Loucy (cell line): ENCODE measurements around the gene ACOXL.

Experiments used
- H2AFZ ChIP-seq: fragments of 200-600 bp; sonication (generic); 2 replicates; pipeline ENCODE4 v1.6.0; 2016; ENCODE audit warnings: antibody characterized with exemption, mild to moderate bottlenecking, low read length, moderate library complexity
- H3F3A ChIP-seq: fragments of 200-600 bp; 2 replicates; pipeline ENCODE4 v1.6.0; 2016; ENCODE audit warnings: antibody characterized with exemption, low read depth, mild to moderate bottlenecking
- H3K27me3 ChIP-seq: fragments of 200-600 bp; sonication (generic); 2 replicates; pipeline ENCODE4 v1.6.1; 2014; ENCODE audit warnings: low read length, mild to moderate bottlenecking; ENCODE audit not compliant: insufficient read depth, poor library complexity, severe bottlenecking
- H3K36me3 ChIP-seq: fragments of 200-600 bp; sonication (generic); 2 replicates; pipeline ENCODE4 v1.6.1; 2016; ENCODE audit warnings: low read length; ENCODE audit not compliant: insufficient read depth
- H3K4me1 ChIP-seq: fragments of 200-600 bp; sonication (generic); 2 replicates; pipeline ENCODE4 v1.5.1; 2014; ENCODE audit warnings: low read length, mild to moderate bottlenecking; ENCODE audit not compliant: insufficient read depth, poor library complexity, severe bottlenecking
- H3K4me2 ChIP-seq: fragments of 200-600 bp; sonication (generic); 2 replicates; pipeline ENCODE4 v1.6.0; 2014; ENCODE audit warnings: antibody characterized with exemption, low read length, low read depth, mild to moderate bottlenecking; ENCODE audit not compliant: poor library complexity, severe bottlenecking
- H3K4me3 ChIP-seq: fragments of 200-600 bp; sonication (generic); 2 replicates; pipeline ENCODE4 v1.5.1; 2014; ENCODE audit warnings: low read length, mild to moderate bottlenecking, mixed read lengths; ENCODE audit not compliant: poor library complexity, severe bottlenecking
- H3K79me2 ChIP-seq: fragments of 200-600 bp; sonication (generic); 2 replicates; pipeline ENCODE4 v1.6.1; 2014; ENCODE audit warnings: low read length; ENCODE audit not compliant: insufficient read depth
- H3K9ac ChIP-seq: fragments of 200-600 bp; sonication (generic); 2 replicates; pipeline ENCODE4 v1.6.0; 2014; ENCODE audit warnings: mild to moderate bottlenecking, low read depth, low read length, moderate library complexity; ENCODE audit not compliant: poor library complexity, severe bottlenecking
- H3K9me2 ChIP-seq: fragments of 200-600 bp; sonication (generic); replicated peaks from 2 replicates; pipeline ENCODE4 v1.6.1; 2016; ENCODE audit warnings: low read depth, low read length, mixed read lengths
- H3K9me3 ChIP-seq: fragments of 200-600 bp; sonication (generic); 2 replicates; pipeline ENCODE4 v1.6.1; 2014; ENCODE audit warnings: mild to moderate bottlenecking, antibody characterized with exemption, low read length, low read depth; ENCODE audit not compliant: insufficient read depth
- H4K20me1 ChIP-seq: fragments of 200-600 bp; sonication (generic); 2 replicates; pipeline ENCODE4 v1.6.0; 2014; ENCODE audit warnings: antibody characterized with exemption, low read length, mild to moderate bottlenecking; ENCODE audit not compliant: insufficient read depth, poor library complexity, severe bottlenecking
- EZH2phosphoT487 ChIP-seq: fragments of 200-600 bp; IDR thresholded peaks from 2 replicates; pipeline ENCODE4 v1.6.1; 2018; ENCODE audit warnings: antibody characterized with exemption, mild to moderate bottlenecking, moderate library complexity, borderline replicate concordance
- TF ChIP-seq, protein P1 (sequence below): fragments of 200-600 bp; sonication (generic); conservative IDR thresholded peaks from 2 replicates; pipeline ENCODE4 v1.5.1; 2014; ENCODE audit warnings: mild to moderate bottlenecking, antibody characterized with exemption, low read length

Gene ACOXL

DNA sequence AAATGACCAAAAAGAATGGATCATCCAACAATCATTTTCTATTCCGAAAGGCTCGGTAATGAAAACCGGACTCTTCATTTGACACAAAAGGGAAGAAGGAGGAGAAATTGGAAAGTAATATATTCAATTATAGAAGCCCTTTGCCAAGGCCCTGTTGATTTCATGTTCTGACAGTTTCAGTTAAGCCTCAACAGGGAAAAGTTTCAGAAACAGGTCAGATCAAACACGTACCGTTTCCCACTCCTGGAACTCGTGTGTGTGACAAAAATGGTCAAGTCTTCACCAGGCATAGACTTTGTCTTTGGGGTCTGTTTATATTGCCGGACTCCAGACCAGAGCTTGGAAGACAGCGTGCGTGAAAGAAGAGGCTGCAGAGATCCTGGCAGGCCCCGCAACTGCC lies 287.0 kb downstream of the ACOXL start:
- no peaks in the 10 kb centered on the region for H3K9me2 ChIP-seq
- no peak for TF ChIP-seq EZH2phosphoT487
- TF ChIP-seq, protein P1, sequence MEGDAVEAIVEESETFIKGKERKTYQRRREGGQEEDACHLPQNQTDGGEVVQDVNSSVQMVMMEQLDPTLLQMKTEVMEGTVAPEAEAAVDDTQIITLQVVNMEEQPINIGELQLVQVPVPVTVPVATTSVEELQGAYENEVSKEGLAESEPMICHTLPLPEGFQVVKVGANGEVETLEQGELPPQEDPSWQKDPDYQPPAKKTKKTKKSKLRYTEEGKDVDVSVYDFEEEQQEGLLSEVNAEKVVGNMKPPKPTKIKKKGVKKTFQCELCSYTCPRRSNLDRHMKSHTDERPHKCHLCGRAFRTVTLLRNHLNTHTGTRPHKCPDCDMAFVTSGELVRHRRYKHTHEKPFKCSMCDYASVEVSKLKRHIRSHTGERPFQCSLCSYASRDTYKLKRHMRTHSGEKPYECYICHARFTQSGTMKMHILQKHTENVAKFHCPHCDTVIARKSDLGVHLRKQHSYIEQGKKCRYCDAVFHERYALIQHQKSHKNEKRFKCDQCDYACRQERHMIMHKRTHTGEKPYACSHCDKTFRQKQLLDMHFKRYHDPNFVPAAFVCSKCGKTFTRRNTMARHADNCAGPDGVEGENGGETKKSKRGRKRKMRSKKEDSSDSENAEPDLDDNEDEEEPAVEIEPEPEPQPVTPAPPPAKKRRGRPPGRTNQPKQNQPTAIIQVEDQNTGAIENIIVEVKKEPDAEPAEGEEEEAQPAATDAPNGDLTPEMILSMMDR: no peak
- no peak overlapping the region for H2AFZ ChIP-seq
- no peak overlapping the region for H3K4me3 ChIP-seq
- H3K27me3 ChIP-seq: no peaks in the 10 kb centered on the region
- H3K9ac ChIP-seq: no peak overlapping the region
- no peaks in the 10 kb centered on the region for H3K79me2 ChIP-seq
- H4K20me1 ChIP-seq: no peaks in the 10 kb centered on the region
- no peaks in the 10 kb centered on the region for H3K4me1 ChIP-seq
- no peaks in the 10 kb centered on the region for H3F3A ChIP-seq
- H3K9me3 ChIP-seq: no peaks in the 10 kb centered on the region
- H3K36me3 ChIP-seq: no peaks in the 10 kb centered on the region
- H3K4me2 ChIP-seq: no peak overlapping the region

DNA sequence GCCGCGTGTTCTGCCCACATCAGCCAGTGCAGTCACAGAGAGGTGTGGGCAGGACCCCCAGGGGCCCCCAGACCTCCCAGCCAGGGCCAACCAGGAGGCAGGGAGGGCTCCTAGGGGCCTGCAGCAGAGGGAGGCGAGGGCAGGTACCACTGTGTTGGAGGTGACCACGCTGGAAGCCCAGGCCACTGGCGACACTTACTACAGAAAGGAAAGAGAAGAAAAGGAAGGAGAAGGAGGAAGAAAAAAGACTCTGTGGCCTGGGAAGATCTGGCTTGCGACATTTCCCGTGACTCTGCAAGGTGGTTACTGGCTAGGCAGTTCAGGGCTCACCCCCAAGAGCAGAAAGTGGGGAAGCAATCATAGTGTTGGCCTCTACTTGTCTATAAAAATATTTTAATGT lies 290.3 kb downstream of the ACOXL start:
- Histone ChIP-seq H3K9ac (no peak overlapping the region), H3K9me2 (no peaks in the 10 kb centered on the region), H3K4me2 (no peak overlapping the region), H3K4me3 (no peak overlapping the region), H3F3A (no peaks in the 10 kb centered on the region), H4K20me1 (no peaks in the 10 kb centered on the region), H3K27me3 (no peaks in the 10 kb centered on the region), H3K4me1 (no peaks in the 10 kb centered on the region), H3K36me3 (no peaks in the 10 kb centered on the region), H2AFZ (no peak overlapping the region), H3K79me2 (no peaks in the 10 kb centered on the region), H3K9me3 (no peaks in the 10 kb centered on the region)
- TF ChIP-seq, protein P1: no peak
- no peak for TF ChIP-seq EZH2phosphoT487

DNA sequence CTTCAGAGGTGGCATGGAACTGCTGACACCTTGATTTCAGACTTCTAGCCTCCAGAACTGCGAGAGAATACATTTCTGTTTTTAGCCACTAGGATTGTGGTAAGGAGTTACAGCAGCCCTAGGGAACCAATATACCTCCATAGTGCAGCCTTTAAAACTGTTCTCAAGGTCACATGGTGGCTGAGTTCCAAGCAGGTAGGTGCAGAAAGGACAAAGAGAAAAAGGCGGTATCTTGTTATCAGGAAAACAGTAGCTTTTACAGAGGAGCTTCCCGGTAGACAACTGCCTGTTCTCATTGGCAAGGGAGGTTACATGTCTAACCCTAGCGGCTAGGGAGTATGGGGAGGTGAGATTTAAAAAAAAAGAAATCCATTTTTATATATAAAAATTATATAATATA lies 292.1 kb downstream of the ACOXL start:
- Histone ChIP-seq H3K9ac (no peak overlapping the region), H3K27me3 (no peaks in the 10 kb centered on the region)

More for the DNA sequence above, 292.1 kb downstream of the ACOXL start:
- H4K20me1 ChIP-seq: no peaks in the 10 kb centered on the region
- H3K9me2 ChIP-seq: no peaks in the 10 kb centered on the region
- H3K9me3 ChIP-seq: no peaks in the 10 kb centered on the region; the same call in 1 of the 2 replicates
- H3K4me3 ChIP-seq: no peak overlapping the region
- H3K4me1 ChIP-seq: peaks cover 7% of the 10 kb centered on the region
- no peaks in the 10 kb centered on the region for H3K36me3 ChIP-seq
- no peaks in the 10 kb centered on the region for H3K79me2 ChIP-seq
- no peaks in the 10 kb centered on the region for H3F3A ChIP-seq
- H2AFZ ChIP-seq: no peak overlapping the region
- H3K4me2 ChIP-seq: no peak overlapping the region
- TF ChIP-seq, protein P1: no peak
- no peak for TF ChIP-seq EZH2phosphoT487
